K562 (cell line): ENCODE data around the gene FADS1. TPM values are rescaled to one million over a fixed set of nuclear protein-coding genes. Genes with fewer than 3 reads are reported as not detected.

Experiments used
- ERF ChIP-seq: fragments of 450-650 bp; formaldehyde crosslinking; IDR thresholded peaks from 2 replicates; pipeline ENCODE4 v1.4.0; 2020; ENCODE audit warnings: mild to moderate bottlenecking, mixed read lengths
- JUN ChIP-seq, 2 experiments: sonication (generic) in 1 of 2; formaldehyde crosslinking in 1 of 2; IDR thresholded peaks; 2 replicates each; pipeline versions ENCODE4 v1.6.1 to v1.8.0; 2012 to 2022; ENCODE audit warnings: borderline replicate concordance in 2 of 2, mild to moderate bottlenecking in 2 of 2, improper control_type of control experiment in 1 of 2, low read depth in 1 of 2, low read length in 1 of 2, missing genetic modification reagents in 1 of 2
- MAFF ChIP-seq: IDR thresholded peaks from 2 replicates; pipeline ENCODE4 v1.6.1; 2012; ENCODE audit warnings: low read length, improper control_type of control experiment
- NBN ChIP-seq: fragments of 450-650 bp; IDR thresholded peaks from 2 replicates; pipeline ENCODE4 v1.6.1; 2016; ENCODE audit warnings: low read depth, mild to moderate bottlenecking
- NR1H2 ChIP-seq: sonication (generic); formaldehyde crosslinking; IDR thresholded peaks from 2 replicates; pipeline ENCODE4 v1.4.0; 2020; ENCODE audit warnings: mild to moderate bottlenecking, missing genetic modification reagents
- NR4A1 ChIP-seq, 2 experiments: fragments of 250-450 bp in 1 of 2; fragments of 450-650 bp in 1 of 2; sonication (Bioruptor Pico) in 1 of 2; IDR thresholded peaks; 2 replicates each; pipeline versions ENCODE4 v1.4.0 to v1.6.1; 2016 to 2020; ENCODE audit warnings: mild to moderate bottlenecking in 2 of 2, missing compliant biosample characterization in 1 of 2, missing genetic modification characterization in 1 of 2, moderate library complexity in 1 of 2
- NRF1 ChIP-seq, 2 experiments: fragments of 450-650 bp; IDR thresholded peaks in 1 of 2; conservative IDR thresholded peaks in 1 of 2; 2 replicates each; pipeline ENCODE4 v1.6.1; 2014; ENCODE audit warnings: mild to moderate bottlenecking in 2 of 2
- ZNF274 ChIP-seq: IDR thresholded peaks from 2 replicates; pipeline ENCODE4 v1.6.1; 2011; ENCODE audit warnings: low read depth, mild to moderate bottlenecking, low read length, moderate library complexity, borderline replicate concordance
- ZNF316 ChIP-seq: fragments of 450-650 bp; IDR thresholded peaks from 2 replicates; pipeline ENCODE4 v1.6.1; 2016
- polyA plus RNA-seq, 8 experiments: library from polyadenylated mRNA; depleted of rRNA in 4 of 8; stranded (reverse) in 5 of 8; unstranded in 3 of 8; fragments of >200 nt; fragmentation: Nextera tagmentation in 2 of 8; fragmentation: Illumina TruSeq in 1 of 8; extraction: Ambion mirVana in 2 of 8; extraction: Trizol in 1 of 8; gene quantifications; 2 replicates each; pipeline versions ENCODE4 v1.2.1 to v1.2.3, GENCODE V29; 2011 to 2014; ENCODE audit warnings: inconsistent platforms in 1 of 8, missing spikeins in 1 of 8
- total RNA-seq, 7 experiments: library from RNA; depleted of rRNA in 6 of 7; stranded (reverse); fragments of >200 nt in 6 of 7; fragmentation: Illumina TruSeq in 2 of 7; extraction: Trizol in 2 of 7; gene quantifications; 2 replicates each; pipeline versions ENCODE4 v1.2.1 to v1.2.3, GENCODE V29; 2011 to 2021; ENCODE audit warnings: low replicate concordance in 1 of 7

FADS1 gene
- total and polyA plus RNA-seq, 9 of the 15 experiments (the other 6 are each of a cell fraction or from before 2014, with no cell fraction given): 110 to 864 (median 364) TPM

DNA sequence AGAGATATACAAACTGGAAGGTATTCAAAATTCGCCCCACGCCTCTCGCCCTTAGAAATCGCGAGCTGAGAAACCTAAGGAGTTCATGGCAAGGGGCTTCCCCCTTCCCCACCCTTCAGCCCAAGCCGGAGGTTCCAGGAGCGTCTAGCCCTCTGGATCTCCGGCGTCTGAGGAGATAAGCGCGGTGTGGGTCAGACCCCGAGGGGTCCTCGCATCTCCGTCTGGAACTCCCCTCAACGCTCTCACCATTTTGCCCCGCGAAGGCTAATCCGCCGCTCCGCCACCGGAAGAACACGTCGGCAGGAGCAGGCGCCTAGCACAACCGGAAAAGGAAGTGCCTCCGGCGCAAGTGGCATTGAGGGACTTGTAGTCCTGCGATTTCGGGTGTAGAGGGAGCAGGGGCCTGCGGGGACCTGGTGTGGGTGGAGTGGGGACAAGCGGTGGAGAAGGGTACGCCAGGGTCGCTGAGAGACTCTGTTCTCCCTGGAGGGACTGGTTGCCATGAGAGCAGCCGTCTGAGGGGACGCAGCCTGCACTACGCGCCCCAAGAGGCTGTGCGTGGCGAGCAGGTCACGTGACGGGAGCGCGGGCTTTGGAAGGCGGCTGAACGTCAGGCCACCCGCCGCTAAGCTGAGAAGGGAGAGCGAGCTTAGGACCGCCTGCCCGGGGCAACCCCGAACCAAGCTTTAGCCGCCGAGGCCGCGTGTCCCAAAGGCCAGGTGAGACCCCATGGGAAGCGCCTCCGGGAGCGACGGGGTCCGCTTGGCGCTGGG, 24.3 kb downstream of the FADS1 start, which contains the start of the genes FEN1 and TMEM258 (continued):
- TF ChIP-seq JUN (IDR thresholded peaks at IDR 0.05; ENCODE audit: borderline replicate concordance, low read depth, low read length) (0 out of 2 replicates have a peak, but pooled peaks have one; percentile 13), JUN (CRISPR knock-in tag; IDR thresholded peaks at IDR 0.05; ENCODE audit: borderline replicate concordance) (peak; percentile 88), ZNF316 (no peak), ERF (CRISPR knock-in tag) (peak; percentile 32), NRF1 (conservative IDR thresholded peaks at IDR 0.05 in 1 of 2, IDR thresholded peaks at IDR 0.05 in 1 of 2) (peak; percentile 85 to 88), NR4A1 (CRISPR knock-in tag; IDR thresholded peaks at IDR 0.05) (peak; percentile 51), NR4A1 (tag; IDR thresholded peaks at IDR 0.05) (no peak), MAFF (no peak), NBN (peak; percentile 83; the same call in 1 of the 2 replicates), ZNF274 (no peak), NR1H2 (peak; percentile 66; the same call in 1 of the 2 replicates)
- TF ChIP-seq, all 486 proteins: peak for 184
